ENCODE measurements around the gene NMRAL1. TPM values are rescaled to one million over a fixed set of nuclear protein-coding genes. Genes with fewer than 3 reads are reported as not detected.

Gene NMRAL1
- 10 to 100 TPM; 27.3 to 52.9 (median 35.3) TPM for polyA plus RNA-seq (ENCODE audit: insufficient read length in 4 of 4)

DNA sequence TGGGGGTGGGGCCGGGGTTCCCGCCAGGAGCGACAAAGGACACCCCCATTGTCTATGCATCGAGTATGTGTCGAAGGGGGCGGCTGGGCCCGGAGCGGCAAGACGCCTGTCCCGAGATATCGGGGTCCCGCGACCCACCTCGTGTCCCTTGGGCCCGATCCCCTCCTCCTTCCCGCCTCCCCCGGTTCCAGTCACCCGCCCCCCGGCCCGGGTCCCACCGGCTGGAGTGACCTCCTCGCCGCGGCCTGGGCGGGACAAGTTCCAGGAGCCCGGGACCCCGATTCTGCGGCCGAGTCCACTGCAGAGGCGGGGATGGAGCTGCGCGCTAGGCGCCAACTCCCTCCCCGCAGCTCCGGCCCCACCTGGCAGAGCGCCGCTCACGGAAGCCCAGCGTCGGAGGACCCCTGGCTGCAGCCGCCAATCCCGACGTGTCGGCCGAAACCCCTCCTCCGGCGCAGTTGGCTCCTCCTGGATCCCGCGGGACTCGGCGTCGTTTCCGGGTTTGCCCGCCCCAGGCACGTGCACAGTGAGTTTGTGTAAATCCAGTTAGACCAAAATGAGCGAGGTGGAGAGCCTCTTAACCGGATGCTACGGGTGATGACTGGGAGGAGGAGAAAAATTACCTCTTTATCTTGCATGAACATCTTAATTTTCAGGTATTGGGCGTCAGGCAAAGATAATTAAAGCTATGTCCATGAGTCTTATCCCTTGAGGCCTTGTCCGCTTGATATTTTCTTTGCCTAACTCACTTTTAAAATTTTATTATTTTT, at the start of gene NMRAL1:
Gene NMRAL1 (minus strand): TSS at position 434 of the 770 bp plus-strand sequence. CDS start 493 bp downstream, outside the sequence.
- DNase-seq (ENCODE audit: low read depth in 4 of 4, low spot score in 3 of 4): peak; percentile 77 to 82 (median 80)

DNA sequence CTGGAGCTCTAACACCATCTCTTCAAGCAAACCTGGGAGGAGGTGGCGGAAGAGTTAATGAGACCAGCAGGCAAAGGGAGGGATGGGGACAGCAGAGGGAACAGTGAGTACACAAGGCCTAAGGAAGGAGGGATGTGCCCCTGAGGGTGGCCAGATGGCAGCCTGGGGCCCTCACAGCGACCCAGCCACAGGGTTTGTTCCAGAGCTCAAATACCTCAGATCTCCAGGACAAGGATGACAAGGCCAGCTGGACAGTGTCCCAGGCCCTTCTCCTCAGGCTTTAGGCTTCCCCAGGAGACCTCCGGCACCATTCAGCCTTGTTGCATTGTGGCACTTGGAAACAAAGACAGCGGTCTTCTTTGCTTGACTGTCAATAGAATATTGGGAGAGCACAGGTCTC, 49.3 kb upstream of the NMRAL1 start:
- DNase-seq (ENCODE audit: low read depth in 4 of 4, low spot score in 3 of 4): no peak

DNA sequence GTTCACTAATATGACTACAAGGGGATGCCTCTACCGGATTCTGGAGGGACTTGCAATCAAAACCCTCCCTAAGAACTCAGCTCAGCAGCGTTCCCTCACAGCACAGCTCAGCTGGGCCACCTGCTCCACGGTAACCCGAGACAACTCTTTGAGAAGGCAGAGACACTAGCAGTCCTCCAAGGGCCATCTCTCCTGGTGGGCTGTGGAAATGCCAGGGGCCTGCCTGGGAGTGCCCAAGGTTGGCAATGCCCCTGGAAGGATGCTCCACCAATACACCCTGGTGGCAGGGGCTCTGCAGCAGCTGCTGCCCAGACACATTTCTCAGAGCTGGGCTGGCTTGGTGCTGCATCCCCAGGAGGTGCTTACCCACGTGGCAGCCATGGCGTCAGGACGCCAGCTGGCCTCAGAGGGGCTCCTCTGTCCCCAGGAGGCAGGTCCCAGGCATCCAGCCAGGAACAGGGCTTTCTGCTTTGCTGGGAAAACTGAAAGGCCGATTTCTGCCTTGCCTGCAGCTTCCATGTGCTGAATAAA, 47.7 kb upstream of the NMRAL1 start:
- no peak for DNase-seq (ENCODE audit: low read depth in 4 of 4, low spot score in 3 of 4)

DNA sequence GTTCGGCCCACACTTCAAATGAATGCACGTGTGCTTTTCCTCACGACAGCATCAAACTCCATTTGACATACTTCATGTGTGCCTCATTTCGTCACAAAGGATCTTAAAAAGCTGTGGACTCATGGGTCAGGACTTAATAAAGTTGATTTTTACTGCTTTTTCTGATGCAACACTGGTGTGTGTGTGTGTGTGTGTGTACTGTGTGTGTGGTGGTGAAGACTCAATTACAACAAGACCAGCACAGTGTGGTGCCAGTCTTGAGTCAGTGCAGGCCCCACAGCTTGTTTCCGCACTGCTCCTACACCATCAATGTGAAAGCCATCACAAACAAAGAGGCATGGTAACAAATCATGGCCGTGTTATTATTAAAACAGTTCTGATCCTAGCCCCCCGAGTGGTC, 46.5 kb upstream of the NMRAL1 start:
- no peak for DNase-seq (ENCODE audit: low read depth in 4 of 4, low spot score in 3 of 4)

DNA sequence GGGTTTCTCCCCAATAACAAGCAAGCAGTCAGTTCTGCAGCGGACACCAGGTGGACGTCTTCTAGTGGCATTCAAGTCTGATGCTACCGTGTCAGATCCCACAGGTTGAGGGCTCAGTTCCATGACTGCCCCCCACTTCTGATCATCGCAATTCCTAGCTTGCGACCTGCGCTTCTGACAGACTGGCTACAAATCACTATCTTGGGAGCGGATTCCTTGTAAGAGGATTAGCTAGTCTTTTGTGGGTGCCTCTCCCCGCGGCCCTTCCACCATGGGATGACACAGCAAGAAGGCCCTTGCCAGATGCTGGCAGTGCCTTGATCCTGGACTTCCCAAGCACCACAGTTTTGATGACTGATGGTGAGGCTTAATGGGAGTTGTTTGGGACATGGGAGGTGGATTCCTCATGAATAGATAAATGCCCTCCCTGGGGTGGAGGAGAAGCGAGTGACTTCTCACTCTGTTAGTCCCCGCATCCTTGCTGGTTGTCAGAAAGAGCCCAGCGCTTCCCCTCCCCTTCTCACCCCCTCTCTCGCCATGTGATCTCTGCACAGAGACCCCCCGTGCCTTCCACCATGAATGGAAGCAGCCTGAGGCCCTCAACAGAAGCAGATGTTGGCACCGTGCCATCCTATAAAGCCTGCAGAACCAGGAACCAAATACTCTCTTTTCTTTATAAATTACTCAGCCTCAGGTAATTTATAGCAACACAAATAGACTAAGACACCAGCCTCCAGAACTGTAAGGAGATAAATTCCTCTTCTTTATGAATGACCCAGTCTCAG, 45.0 kb upstream of the NMRAL1 start:
- no peak for DNase-seq (ENCODE audit: low read depth in 4 of 4, low spot score in 3 of 4)

DNA sequence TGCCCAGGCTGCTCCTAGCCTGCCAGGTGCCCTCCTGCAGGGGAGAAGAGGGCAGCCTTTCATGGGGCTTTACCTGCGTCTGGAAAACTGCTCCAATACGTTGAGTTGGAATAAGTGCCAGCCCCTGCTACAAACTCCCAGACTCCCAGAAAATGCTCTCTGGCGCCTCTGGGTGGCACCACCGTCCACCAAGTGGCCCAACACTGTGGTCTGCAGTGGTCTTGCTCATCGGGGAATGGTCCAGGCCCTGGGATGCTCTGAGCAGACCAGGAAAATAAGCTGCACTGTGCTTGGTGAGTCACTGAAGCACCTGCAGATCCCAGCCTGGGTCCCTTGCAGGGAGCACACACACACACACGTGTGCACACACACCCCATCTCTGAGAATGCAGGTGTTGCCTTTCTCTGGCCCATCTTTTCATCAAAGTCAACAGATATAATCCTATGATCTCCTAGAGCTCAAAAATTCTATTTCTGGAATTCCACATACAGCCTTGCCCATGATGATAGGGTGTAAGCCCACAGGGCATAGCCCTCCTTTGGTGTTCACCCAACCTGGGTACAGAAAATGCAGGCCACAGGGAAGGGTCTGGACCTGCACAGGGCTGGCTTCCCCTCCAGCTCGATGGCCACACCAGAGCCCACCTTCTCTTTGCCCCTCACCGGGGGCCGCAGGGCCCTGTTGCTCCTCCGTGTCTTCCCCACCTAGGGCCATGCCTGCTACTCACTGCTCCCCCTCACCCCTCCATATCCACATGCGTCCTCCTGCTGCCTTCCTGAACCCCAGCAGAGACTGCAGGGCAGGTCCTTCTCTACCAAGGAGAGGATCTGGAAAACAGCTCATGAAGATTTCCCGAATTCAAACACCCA, 43.6 kb upstream of the NMRAL1 start:
- DNase-seq (ENCODE audit: low read depth in 4 of 4, low spot score in 3 of 4): no peak

DNA sequence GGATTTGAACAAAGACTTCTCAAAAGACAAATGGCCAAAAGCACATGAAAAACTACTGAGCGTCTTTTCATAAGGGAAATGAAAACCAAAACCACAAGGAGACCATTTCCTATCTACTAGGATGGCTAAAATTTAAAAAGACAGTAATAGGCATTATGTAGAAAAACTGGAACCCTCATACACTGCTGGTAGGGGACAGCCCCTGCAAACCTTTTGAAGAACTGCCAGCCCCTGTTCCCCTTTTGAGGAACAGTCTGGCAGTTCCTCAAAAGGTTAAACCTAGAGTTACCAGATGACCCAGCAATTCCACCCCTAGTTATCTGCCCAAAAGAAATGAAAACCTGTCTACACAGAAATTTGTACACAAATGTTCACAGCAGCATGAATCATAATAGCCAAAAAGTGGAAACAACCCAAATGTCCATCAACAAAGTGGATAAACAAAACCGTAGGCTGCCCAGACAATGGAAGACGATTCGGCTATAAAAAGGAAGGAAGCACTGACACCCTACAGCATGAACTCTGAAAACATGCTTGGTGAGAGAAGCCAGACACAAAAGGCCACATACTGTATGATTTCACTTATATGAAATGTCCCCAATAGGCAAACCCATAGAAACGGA, 41.3 kb upstream of the NMRAL1 start:
- no peak for DNase-seq (ENCODE audit: low read depth in 4 of 4, low spot score in 3 of 4)

DNA sequence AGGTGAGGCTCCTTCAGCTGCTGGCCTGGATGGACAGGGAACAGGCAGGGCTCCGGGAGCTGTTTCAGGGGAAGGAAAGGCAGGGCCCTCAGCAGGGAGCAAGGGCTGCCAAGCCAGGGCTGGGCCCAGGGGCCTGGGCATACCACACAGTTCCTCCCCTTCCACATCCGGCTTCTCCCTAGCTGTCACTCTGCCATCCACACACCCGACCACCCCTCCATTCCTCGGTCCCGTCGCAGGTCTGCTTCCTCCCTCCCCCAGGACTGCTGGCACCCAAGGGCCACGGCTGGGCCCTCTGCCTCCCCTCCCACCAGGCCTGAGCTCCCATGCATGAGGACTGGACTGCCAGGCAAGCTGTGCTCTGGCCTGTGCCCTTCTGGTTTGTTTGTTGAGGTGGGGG, 40.2 kb upstream of the NMRAL1 start:
- no peak for DNase-seq (ENCODE audit: low read depth in 4 of 4, low spot score in 3 of 4)

DNA sequence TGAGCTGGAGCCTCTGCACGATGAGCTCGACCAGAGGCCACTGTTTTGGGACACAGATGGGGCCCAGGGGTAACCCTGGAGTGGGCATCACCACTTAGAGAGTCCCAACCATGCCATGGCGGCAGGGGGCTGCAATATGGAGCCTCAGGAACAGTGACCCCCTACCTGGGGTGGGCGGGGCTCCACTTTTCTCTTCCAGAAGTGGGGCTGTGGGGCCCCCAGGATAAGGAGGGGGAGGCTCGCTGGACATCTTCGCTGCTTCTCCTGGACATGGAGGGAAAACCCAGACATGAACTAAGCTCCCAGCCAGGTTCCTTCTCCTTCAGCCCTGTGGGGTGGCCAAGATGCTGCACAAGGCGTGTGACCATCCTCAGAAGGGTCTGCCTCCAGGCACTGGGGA, 39.5 kb upstream of the NMRAL1 start:
- no peak for DNase-seq (ENCODE audit: low read depth in 4 of 4, low spot score in 3 of 4)

DNA sequence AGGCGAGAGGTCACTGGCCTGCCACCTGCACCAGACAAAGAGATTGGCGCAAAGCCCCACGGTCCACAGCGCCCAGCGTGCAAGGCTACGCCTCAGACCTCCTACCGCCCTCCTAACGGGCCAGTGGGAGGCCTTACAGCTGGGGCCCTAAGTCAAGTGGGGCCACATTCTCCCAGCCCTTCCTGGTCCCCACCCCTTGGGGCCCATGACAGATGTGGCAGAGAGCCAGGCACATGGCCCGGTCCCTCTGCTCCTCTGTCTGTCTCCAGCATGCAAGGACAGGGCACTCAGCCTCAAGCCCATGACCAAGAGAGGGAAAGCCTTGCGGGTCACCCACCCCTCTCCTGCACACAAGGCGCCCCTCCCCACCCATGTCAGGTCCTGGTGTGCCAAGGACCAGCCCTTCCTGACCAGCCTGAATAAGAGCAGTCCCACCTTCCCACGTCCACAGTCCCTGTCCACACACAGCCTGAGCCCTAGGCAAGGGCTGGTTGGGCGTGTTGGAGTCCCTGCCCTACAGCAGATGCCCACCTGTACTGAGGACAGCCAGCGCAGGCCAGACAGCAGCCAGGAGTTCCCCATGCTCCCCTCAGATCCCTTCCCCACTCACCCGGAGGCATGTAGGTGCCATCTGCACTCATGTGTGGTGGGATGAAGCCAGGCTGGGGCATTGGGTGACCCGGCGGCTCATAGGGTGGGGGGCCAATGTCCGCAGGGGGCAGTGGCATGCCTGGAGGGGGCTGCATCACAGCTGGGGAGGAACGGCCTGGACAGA, 38.8 kb upstream of the NMRAL1 start:
- DNase-seq (ENCODE audit: low read depth in 4 of 4, low spot score in 3 of 4): no peak

DNA sequence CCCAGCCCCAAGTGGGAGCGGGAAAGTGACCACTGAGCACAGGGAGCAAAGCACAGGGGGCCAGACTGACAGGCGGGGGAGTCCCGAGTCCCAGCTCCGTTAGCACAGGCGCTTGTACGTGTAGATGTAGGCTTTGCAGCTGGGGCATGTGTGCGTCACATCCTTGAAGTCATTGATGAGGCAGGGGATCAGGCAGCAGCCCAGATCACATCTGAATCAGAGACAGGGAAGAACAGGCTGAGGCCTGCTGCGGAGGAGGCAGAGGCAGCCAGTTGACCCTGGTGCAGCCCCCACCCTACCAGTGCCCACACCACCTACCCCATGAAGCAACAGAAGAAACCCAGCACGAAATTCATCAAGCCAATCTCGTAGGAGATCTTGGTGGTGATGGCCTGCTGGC, 38.0 kb upstream of the NMRAL1 start:
- DNase-seq (ENCODE audit: low read depth in 4 of 4, low spot score in 3 of 4): no peak

DNA sequence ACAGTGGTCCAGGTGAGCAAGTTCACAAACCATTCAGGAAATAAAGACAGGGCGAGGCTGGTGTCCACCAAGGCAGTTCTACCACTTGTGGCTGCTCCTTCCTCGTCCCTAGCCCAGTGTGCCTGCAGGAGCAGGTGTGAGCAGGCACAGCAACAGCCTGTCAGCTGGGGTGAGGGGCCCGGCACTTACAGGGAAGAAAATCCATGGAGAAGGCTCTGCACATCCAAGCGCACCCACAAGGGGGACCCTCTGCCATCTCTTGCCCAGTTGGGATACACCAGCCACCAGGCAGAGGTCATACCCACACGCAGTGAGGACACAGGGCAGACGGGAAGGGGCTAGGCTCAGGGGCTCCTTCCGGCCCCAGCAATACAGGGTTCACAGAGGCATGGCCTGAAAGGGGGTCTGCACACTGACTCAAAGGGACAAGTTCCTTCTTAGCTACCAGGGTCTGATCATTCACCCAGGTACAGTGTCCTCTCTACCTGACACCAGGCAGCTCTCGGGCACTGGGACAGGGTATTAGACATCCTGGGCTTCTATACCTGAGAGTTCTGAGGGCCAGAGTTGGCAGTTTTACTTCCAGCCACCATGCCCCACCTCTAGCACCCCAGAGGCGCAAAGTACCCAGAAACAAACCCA, 37.1 kb upstream of the NMRAL1 start:
- DNase-seq (ENCODE audit: low read depth in 4 of 4, low spot score in 3 of 4): no peak

DNA sequence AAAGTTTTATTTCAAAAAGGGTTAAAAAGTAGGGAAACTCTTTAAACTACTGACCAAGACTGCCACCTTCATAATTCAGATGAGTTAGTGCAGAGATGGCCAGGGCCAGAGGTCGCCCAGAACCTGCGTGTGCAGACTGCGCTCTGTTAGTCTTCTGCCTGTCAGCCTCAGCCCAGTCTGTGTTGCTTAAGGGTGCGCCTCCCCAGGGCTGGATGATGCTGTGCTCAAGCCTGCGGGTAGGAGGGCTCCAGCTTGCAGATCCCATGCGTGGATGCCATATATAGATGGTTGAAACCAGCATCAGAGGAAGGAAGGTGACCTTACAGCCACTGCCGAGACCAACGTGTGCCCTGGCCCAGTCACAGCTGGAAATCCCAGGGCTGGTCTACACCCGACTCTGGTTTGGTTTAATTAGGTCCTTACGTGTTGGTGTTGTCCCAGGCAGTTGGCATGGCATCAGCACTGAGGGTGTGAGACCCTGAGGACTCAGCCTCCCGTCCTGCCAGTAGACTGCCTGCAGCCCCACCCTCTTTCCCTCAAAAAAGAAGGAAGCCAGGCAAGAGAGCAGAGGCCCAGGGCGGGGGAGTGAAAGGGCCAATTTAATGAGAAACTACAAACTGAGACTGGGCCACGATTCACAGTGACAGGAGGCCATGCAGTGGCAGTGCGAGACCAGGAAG, 36.5 kb upstream of the NMRAL1 start:
- DNase-seq (ENCODE audit: low read depth in 4 of 4, low spot score in 3 of 4): no peak

DNA sequence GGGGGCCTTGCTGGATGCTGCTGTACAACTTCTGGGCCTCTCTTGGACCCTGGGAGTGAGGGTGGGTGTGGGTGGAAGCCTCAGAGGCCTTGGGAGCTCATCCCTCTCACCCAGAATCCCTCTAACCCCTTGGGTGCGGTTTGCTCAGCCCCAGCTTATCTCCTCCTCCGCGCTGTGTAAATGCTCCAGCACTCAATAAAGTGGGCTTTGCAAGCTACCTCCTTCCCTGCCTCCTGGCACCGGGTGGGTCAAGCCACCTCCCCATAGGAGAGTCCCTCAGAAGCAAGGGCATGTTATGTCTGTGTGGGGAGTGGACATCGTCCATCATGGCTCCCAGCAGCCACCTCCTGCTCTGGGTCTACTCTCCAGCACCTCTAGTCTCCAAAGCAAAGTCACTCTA, 35.7 kb upstream of the NMRAL1 start:
- no peak for DNase-seq (ENCODE audit: low read depth in 4 of 4, low spot score in 3 of 4)

DNA sequence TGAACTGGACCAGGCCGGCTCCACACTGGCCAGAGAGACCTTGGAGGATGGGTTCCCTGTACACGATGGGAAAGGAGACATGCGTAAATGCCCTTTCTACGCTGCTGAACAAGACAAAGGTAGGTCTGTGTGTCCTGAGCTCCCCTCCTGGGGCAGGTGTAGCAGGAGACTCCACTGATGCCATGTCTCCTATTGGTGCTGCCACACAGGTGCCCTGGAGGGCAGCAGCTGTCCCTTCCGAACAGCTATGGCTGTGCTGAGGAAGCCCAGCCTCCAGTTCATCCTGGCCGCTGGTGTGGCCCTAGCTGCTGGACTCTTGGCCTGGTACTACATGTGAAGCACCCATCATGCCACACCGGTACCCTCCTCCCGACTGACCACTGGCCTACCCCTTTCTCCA, 35.0 kb upstream of the NMRAL1 start:
- no peak for DNase-seq (ENCODE audit: low read depth in 4 of 4, low spot score in 3 of 4)

DNA sequence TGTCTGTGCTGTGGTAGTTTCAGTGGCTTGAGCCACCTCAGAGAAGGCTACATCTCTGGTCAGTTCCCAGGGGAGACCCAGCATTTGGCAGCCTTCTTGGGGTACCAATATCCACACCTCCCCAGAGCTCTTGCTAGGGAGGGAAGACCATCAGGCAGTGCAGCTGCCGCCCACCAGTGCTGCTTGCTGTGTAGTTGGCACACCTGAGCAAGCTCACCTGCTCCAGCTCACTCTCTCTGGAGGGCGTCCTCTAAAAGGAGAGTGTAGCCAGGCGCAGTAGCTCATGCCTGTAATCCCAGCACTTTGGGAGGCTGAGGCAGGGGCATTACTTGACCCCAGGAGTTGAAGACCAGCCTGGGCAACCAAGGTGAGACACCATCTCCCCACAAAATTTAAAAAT, 34.4 kb upstream of the NMRAL1 start:
- DNase-seq (ENCODE audit: low read depth in 4 of 4, low spot score in 3 of 4): no peak

DNA sequence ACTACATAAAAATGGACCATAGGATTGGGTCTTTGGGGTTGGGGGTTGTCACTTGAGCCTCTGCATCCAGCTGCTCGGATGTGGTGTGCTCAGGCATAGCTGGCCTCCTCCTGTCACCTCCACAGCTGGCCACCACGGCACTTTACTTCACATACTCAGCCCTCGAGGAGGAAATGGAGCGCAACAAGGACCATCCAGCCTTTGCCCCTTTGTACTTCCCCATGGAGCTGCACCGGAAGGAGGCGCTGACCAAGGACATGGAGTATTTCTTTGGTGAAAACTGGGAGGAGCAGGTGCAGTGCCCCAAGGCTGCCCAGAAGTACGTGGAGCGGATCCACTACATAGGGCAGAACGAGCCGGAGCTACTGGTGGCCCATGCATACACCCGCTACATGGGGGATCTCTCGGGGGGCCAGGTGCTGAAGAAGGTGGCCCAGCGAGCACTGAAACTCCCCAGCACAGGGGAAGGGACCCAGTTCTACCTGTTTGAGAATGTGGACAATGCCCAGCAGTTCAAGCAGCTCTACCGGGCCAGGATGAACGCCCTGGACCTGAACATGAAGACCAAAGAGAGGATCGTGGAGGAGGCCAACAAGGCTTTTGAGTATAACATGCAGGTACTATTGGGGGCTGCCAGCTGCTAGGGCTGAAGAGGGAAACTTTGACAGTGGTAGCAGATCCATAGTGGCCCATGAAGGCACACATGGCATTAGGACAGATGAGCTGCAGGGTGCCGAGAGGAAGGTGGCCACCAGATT, 33.3 kb upstream of the NMRAL1 start:
- no peak for DNase-seq (ENCODE audit: low read depth in 4 of 4, low spot score in 3 of 4)

DNA sequence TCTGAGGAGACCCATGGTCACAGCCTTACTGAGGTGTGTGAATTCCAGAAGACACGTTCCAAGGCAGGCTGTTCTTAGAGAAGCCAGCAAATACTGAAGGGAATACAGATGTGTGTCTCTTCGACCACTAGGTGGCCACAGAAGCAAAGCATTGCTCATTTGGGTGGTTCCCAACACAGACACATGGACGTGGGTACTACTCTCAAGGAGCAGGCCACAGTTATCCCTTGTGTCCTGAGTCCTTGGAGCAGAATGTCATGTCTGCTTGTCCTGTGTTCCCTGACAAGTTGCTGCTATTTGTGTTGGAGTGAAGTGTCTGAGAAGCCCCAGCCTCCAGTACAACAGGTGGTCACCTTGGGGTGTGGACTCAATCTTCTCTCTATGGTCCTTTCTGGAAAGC, 32.0 kb upstream of the NMRAL1 start:
- DNase-seq (ENCODE audit: low read depth in 4 of 4, low spot score in 3 of 4): peak in 3 of 4 donors; percentile 33 to 48 (median 47)

All from left renal pelvis (tissue), 4 donors.